Measurements from ENCODE around the gene SUV39H1.
A peak's percentile ranks its signal among the peaks of the same experiment; 100 is the strongest.

SUV39H1 gene

GRCh38 chrX:48695534-48695896 lies 1.0 kb upstream of the SUV39H1 start:
- Histone ChIP-seq H2AFZ (ENCODE audit: low read length) (peak overlapping the region; percentile 82), H3K27me3 (replicated peaks; ENCODE audit: insufficient read depth, low read length) (no peaks in the 10 kb centered on the region), H3K27ac (ENCODE audit: low read length) (peak overlapping the region; percentile 80), H3K4me1 (ENCODE audit: low read length) (peaks cover 10% of the 10 kb centered on the region), H3K4me3 (ENCODE audit: low read length) (peak overlapping the region; percentile 80), H3K79me2 (ENCODE audit: low read length) (peaks cover 39% of the 10 kb centered on the region), H3F3A (ENCODE audit: insufficient read depth, low read length) (no peaks in the 10 kb centered on the region), H4K20me1 (ENCODE audit: insufficient read depth, low read length) (no peaks in the 10 kb centered on the region), H3K9ac (ENCODE audit: low read length) (peak overlapping the region; percentile 79), H3K9me3 (replicated peaks; ENCODE audit: insufficient read depth, low read length) (no peaks in the 10 kb centered on the region), H3K4me2 (ENCODE audit: low read depth, low read length) (peak overlapping the region; percentile 87), H3K9me2 (replicated peaks; ENCODE audit: insufficient read depth, low read length) (no peaks in the 10 kb centered on the region), H3K36me3 (replicated peaks; ENCODE audit: insufficient read depth, low read length) (no peaks in the 10 kb centered on the region)
- DNase-seq = peak; percentile 18
- TF ChIP-seq EZH2 (optimal IDR thresholded peaks at IDR 0.05; ENCODE audit: low read depth, low read length) (no peak), EZH2phosphoT487 (IDR thresholded peaks at IDR 0.05; ENCODE audit: low read length) (no peak), CTCF (IDR thresholded peaks at IDR 0.05; ENCODE audit: low read length) (no peak)

GRCh38 chrX:48695925-48696300 lies 621 bp upstream of the SUV39H1 start:
- peak overlapping the region; percentile 87 for H3K4me2 ChIP-seq (ENCODE audit: low read depth, low read length)
- no peaks in the 10 kb centered on the region for H3F3A ChIP-seq (ENCODE audit: insufficient read depth, low read length)
- no peak for TF ChIP-seq EZH2phosphoT487 (IDR thresholded peaks at IDR 0.05; ENCODE audit: low read length)
- no peak for TF ChIP-seq CTCF (IDR thresholded peaks at IDR 0.05; ENCODE audit: low read length)
- TF ChIP-seq EZH2 (optimal IDR thresholded peaks at IDR 0.05; ENCODE audit: low read depth, low read length) = no peak
- H4K20me1 ChIP-seq (ENCODE audit: insufficient read depth, low read length) = no peaks in the 10 kb centered on the region
- no peaks in the 10 kb centered on the region for H3K9me3 ChIP-seq (replicated peaks; ENCODE audit: insufficient read depth, low read length)
- H3K27ac ChIP-seq (ENCODE audit: low read length) = peak overlapping the region; percentile 80
- peak overlapping the region; percentile 79 for H3K9ac ChIP-seq (ENCODE audit: low read length)
- peaks cover 43% of the 10 kb centered on the region for H3K79me2 ChIP-seq (ENCODE audit: low read length)
- DNase-seq = no peak
- peak overlapping the region; percentile 80 for H3K4me3 ChIP-seq (ENCODE audit: low read length)
- no peaks in the 10 kb centered on the region for H3K9me2 ChIP-seq (replicated peaks; ENCODE audit: insufficient read depth, low read length)
- H3K4me1 ChIP-seq (ENCODE audit: low read length) = peaks cover 10% of the 10 kb centered on the region
- H3K36me3 ChIP-seq (replicated peaks; ENCODE audit: insufficient read depth, low read length) = no peaks in the 10 kb centered on the region
- H2AFZ ChIP-seq (ENCODE audit: low read length) = peak overlapping the region; percentile 82
- no peaks in the 10 kb centered on the region for H3K27me3 ChIP-seq (replicated peaks; ENCODE audit: insufficient read depth, low read length)

- Histone ChIP-seq H3K9me2 (replicated peaks; ENCODE audit: insufficient read depth, low read length) (no peaks in the 10 kb centered on the region), H3K4me1 (ENCODE audit: low read length) (peaks cover 10% of the 10 kb centered on the region), H3K9ac (ENCODE audit: low read length) (peak overlapping the region; percentile 79), H2AFZ (ENCODE audit: low read length) (no peak overlapping the region), H4K20me1 (ENCODE audit: insufficient read depth, low read length) (no peaks in the 10 kb centered on the region), H3K4me3 (ENCODE audit: low read length) (peak overlapping the region; percentile 76), H3K27me3 (replicated peaks; ENCODE audit: insufficient read depth, low read length) (no peaks in the 10 kb centered on the region), H3K36me3 (replicated peaks; ENCODE audit: insufficient read depth, low read length) (no peaks in the 10 kb centered on the region), H3K79me2 (ENCODE audit: low read length) (peaks cover 55% of the 10 kb centered on the region), H3K27ac (ENCODE audit: low read length) (peak overlapping the region; percentile 29; the same call in 1 of the 2 replicates), H3F3A (ENCODE audit: insufficient read depth, low read length) (no peaks in the 10 kb centered on the region), H3K4me2 (ENCODE audit: low read depth, low read length) (peak overlapping the region; percentile 70), H3K9me3 (replicated peaks; ENCODE audit: insufficient read depth, low read length) (no peaks in the 10 kb centered on the region)
- peak; percentile 48 for DNase-seq
- TF ChIP-seq EZH2phosphoT487 (IDR thresholded peaks at IDR 0.05; ENCODE audit: low read length) (no peak), EZH2 (optimal IDR thresholded peaks at IDR 0.05; ENCODE audit: low read depth, low read length) (no peak), CTCF (IDR thresholded peaks at IDR 0.05; ENCODE audit: low read length) (no peak)
Observed at GRCh38 chrX:48696909-48697727, 584 bp downstream of the SUV39H1 start.
